Fibroblast of skin of left quadriceps (primary cell): ENCODE results near the gene MGA.
"Not testable (repeated sequence)": the region's sequence is repeated elsewhere in the genome, so short reads cannot be mapped to it uniquely, and the experiment has no call there.

ENCODE experiments used
- DNase-seq, 2 experiments: peaks; one replicate each; pipeline ENCODE4 v3.0.0-alpha.2; 2013; ENCODE audit warnings: low read depth in 2 of 2

Gene MGA

DNA sequence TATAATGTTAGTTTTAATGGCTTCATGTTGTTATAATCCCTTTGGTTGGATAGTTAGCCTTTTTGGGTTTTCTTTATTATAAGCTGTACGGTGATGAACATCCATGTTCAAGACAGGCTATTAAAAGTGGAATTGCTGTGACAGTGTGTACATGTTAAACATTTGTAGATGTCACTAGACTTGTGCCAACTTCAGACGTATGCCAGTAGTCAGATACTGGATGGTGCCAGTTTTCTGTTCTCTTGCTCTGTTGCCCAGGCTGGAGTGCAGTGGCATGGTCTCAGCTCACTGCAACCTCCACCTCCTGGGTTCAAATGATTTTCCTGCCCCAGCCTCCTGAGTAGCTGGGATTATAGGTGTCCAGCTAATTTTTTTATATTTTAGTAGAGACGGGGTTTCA is 54.1 kb downstream of the MGA start:
- no peak for DNase-seq

DNA sequence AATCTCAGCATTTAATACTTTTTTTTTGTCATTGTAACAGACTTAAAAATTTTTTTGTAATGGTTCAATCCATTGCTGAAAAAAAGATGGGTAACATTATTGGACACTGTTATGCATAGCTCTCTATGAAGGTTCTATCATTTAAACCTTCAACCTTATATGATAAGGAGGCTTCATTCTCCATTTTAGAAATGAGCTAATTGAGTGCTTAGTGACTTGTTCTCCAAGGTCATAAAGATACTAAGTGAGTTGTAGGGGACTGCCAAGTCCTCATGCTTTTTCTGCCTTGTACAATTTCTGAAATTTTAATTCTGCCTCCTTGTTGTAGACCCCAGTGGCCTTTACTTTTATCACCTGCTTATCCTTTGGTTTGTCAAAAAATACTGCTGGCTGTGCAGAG is 56.7 kb downstream of the MGA start:
- DNase-seq = no peak

DNA sequence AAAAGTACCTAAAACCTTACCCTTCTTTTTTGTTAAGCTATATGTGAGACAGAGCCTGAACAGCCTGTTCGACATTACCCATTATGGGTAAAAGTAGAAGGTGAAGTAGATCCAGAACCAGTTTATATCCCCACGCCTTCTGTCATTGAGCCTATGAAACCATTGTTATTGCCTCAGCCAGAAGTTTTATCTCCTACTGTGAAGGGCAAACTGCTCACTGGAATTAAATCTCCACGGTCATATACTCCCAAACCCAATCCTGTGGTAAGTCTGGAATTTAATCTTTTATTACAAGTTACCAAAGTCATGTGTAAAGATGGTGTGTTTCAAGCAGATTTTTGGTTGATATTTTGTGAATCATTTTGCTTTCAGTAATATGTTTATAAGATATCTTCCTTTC is 66.9 kb downstream of the MGA start:
- DNase-seq = peak in 1 of 2 experiments; percentile 17

DNA sequence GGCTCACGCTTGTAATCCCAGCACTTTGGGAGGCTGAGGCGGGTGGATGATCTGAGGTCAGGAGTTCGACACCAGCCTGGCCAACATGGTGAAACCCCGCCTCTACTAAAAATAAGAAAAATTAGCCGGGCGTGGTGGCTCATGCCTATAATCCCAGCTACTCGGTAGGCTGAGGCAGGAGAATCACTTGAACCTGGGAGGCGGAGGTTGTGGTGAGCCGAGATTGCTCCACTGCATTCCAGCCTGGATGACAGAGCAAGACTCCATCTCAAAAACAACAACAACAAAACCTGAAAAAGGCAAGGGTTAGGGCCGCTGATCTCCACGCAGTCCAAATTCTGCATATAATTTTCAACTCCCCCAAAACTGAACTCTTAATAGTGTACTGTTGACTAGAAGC is 67.9 kb downstream of the MGA start:
- DNase-seq = not testable (repeated sequence)

DNA sequence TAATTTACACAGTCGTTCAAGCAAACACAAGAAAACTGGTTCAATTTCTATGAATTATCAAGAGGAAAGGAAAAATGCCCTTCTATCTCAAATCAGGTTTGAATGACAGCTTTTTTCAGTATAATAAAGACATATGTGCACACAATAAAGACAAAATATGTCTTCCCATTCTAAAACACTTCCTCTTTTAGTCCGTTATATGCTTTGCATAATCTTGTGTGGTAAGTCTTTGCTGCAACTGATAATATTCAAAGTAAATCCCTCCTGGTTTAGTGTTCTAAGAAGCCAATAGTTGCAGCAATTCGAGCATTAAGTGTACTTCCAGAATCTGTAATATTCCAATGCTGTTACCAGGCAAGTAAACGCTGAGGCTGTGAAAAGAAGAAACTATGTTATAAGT is 70.3 kb downstream of the MGA start:
- no peak for DNase-seq

DNA sequence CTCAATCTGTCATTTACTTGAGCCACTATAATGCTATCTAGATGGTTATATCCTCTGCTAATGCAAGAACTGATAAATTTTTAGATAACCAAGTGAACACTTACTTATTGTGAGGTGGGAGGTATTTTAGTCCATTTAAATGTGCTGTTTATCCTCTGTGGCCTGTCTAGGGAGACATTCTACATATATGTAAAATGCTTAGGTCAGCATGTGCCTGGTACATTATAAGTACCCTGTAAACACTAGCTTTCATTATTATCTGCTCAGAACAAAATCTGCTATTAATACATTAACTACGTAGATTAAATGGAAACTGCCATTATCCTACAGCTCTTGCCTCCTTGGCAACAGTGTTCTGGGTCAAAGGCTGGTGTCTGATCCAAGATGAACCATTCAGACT is 72.3 kb downstream of the MGA start:
- no peak for DNase-seq

DNA sequence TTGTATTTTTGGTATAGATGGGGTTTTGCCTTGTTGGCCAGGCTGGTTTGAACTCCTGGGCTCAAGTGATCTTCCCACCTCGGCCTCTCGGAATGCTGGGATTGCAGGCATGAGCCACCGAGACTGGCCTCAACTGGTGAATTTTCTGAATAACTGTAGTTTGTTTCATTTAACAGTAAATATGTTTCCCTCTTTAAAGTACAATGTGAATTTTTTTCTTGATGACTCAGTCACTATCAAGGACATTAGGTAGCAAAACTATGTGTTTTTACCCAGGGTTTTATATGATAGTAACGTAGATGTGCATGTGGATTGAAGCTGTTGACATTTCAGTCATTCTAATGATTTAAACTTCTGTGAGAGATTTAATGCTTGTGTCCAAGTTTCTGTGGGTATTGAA is 73.9 kb downstream of the MGA start:
- no peak for DNase-seq

DNA sequence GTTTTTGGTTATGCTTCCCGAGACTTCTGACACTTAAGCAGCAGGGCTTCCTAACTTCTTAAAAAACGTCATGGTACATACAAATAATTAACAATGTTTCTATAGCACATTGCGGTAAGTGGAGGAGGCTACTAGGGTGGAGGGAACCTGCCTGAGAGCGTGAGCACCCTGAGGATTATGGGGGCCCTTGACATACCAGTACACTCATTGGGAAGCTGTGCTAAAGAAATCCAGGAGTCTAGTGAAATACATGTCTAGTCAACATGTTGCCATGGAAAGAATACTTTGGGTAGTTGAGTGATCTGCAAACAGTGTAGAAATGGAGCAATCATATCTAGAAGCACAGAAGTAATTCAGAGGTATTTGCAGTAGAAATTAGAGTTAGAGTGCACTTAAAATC is 74.8 kb downstream of the MGA start:
- DNase-seq = no peak

DNA sequence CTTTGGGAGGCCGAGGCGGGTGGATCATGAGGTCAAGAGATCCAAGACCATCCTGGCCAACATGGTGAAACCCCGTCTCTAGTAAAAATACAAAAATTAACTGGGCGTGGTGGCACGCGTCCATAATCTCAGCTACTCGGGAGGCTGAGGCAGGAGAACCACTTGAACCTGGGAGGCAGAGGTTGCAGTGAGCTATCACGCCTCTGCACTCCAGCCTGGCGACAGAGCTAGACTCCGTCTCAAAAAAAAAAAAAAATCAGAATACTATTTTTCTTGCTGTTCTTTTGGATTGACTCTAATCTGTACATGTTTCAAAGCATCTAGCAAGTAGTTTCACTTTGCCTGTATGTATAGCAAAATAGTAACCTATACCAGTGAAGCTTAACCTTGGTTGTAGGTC is 75.3 kb downstream of the MGA start:
- DNase-seq = not testable (repeated sequence)

DNA sequence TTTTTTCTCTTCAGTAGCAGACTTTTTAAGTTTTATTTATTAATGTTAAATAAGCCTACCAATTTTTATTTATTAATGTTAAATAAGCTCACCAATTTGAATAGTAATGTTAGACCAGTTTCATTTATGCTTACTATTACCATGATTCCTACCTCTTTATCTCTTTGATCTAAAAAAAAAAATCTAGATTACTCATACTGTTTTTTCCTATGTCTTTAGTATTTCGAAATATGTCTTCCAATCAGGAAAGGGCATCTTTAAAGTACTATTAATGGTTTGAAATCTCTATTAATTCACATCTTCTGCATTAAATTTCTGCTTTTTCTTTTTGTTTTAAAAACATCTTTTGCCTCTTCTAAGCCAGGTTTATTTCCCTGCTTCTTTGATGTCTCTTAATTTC is 86.6 kb downstream of the MGA start:
- DNase-seq = peak in 1 of 2 experiments; percentile 3

DNA sequence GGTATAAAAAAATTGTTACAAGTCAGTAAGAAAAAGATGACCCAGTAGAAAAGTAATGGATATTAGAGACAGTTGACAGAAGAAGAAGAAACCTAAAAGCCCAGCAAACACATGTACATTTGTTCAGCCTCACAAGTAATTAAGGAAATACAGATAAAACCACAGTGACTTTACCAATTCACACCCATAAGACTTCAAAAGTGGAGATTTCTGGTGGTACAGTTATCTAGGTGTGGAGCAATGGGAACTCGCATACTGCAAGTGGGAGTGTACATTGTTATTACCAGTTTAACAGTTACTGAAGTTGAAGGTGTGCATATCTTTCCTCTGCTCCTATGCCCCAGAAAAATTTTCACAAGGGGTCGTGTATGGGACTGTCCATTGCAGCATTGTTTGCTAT is 96.0 kb downstream of the MGA start:
- DNase-seq = no peak

DNA sequence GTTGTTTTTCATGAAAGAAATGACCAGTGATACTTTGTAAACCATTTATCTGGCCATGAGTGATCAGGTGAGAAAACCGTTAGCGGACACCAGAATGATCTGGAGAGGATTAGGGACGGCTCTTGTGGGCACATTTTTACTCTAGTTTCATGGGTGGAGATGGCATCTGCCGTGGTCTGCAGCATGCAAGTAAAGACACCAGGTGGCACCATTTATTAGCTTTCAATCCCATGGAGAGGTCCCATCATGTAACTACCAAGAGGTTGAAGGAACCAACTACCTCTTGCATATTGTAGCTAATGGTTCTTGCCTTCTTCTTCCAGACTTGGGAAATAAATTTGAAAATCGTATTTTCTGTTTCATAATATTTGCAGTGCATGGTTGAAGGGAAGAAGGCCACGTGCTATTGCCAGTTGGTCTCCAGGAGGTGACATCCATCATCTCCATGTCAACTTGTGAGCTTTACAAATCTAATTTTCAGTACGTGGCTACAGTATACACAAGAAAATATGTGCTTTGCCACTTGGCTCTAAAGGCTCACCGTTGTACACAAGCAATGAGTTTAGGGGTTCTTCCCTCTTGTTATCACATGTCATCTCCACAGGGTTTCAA is 112.6 kb downstream of the MGA start:
- peak in 1 of 2 experiments; percentile 49 for DNase-seq

DNA sequence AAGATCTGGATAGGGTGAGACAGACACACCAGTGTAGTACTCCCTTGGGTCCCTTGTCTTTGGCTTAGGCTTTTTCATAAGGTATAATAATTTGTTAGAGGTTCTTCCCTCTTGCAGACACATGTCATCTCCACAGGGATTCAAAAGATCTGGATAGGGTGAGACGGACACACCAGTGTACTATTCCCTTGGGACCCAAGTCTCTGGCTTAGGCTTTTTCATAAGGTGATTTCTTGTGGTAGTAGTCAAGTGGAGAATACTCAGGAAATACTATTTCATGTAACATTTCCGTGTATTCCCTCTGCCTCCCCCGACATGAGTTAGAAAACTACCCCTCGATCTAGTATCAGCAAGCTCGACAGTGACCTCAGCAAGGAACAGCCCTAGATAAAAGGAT is 113.1 kb downstream of the MGA start:
- DNase-seq = no peak

DNA sequence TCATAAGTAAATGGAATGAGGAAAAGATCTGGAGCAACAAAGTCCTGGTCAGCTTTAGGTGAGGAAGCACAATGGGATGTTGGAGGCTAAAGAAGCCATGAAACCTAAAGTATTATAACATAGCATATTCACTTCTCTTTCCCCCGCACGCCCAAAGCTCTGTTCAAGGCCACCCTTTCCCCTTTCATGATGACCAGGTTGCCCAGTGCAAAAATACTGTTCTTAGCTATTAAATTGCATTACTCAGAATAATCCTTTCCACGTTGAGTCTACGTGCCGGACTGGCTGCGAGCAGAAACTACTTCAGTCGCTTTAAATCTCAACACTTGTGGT is 113.5 kb downstream of the MGA start:
- no peak for DNase-seq

DNA sequence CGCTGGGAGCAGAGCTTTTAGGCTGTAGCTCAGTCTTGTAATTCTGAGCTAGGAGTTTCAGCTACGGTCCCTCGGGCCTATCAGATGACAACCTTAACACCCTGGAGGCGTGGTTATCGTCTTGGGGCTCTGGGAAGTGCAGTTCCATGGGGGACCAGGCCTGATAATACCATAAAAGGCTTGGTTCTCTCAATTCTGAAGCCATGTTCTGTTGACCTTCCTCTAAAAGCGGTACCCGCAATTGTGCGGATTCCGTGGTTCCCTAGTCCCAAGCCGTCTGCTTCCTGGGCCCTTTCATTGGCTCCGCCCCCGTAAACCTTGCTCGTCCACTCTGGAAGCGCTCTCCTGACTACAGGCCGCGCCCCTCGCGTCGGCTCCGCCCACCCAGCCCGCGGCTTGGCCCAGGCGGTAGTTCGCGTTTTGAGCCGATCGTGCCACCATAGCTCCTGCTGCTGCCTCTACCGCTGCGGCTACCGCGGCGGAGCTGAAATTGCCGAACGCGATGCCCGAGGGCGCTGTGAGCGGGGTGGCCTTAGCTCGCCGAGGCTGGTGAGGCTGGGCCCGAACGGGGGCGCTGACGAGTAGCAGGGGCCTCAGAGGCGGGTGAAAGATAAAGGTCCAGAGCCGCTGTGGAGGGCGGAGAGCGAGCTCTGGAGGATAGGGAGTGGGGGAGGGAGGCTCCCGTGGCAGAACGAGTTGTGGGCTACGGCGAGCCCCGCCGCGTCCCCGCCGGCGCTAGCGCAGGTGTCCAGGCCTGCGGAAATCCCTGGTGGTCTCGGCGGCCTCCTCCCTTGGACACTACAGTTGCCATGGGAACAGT is 114.1 kb downstream of the MGA start, which contains the start of gene MAPKBP1:
MAPKBP1 (plus strand) TSS at position 423 of the 820 bp plus-strand sequence. CDS start 792 bp downstream, outside the sequence.
- DNase-seq = peak; percentile 96 to 97

DNA sequence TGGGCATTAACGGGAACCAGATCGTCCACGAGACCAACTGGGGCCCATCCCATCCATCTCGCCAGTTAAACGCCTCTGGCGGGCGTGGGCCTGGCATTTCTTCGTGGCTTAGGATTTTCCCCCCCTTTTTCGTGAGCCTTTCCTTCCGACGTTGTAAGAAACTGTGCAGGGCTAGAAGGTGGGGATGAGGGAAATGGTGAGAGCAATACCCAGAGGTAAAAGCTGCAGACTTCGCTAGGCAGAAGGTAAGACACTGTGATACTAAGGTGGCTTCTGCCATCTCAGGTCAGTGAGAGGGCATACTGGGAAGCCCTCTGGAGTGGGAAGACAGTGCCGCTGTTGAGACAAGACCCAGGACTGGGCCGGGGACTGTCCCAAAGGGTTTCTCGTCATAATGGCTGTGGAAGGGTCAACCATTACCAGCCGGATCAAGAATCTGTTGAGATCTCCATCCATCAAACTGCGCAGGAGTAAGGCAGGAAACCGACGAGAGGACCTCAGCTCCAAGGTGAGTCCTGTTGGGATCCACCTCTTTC is 114.7 kb downstream of the MGA start:
- DNase-seq = no peak

DNA sequence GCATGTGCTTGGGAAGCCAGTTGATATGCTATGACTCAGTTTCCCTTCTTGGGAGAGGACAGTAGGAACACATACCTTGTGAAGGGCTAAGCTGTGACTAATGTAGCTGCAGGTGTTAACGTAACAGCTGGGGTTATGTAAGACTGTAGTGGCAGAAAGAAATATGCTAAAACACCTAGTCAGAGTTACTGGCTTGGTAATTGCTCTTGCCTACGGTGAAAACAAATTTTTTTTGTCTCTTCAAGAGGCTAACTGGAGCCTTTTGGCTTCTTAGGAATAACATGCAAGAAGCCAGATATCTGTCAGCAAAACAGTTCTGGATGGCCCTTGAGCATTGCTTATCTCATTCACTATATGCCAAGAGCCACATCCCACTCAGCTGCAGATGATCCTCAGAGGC is 115.4 kb downstream of the MGA start:
- DNase-seq = no peak

DNA sequence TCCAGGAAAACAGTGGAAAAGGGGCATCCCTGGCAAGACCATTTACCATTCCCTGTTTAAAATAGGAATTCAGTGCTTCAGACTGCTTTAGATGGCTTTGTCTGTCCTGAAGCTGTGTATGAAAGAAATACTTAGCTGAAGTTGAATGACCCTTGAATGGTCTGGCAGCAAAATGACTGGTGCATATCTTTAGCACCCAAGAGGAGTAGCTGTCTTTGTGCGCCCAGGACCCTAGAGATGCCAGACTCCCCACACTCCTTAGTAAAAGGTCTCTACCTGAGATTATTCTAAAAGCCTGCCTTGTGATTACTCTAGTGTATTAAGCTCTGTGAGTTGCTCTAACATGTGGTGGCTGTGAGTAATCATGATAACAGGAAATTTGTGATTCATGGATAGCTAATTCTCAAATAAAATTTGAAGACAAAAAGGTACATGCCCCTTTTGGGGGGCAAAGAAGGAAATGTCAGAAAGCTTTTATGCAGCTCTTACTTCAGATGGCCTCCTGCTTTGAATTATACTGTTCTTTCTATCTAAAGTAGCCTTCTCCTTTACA is 117.3 kb downstream of the MGA start:
- DNase-seq = no peak

DNA sequence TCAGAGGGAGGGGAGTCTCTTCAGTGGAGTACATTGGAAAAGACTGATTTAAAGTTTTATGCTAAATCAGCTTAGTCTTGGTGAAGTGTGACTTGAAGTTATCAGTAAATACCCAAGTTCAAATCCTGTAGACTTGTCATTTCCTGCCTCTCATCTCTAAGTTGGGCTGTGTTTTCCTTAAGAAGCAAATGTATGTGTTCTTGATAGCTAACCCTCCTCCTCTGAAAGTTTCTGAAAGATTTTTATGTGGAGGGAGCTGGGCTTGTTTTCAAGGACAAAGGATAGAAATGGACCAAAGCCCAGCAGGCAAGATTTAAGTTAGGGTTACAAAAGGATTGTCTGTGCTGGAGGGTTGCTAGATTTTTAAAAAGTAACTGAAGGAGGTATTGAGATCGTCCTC is 118.3 kb downstream of the MGA start:
- no peak for DNase-seq

DNA sequence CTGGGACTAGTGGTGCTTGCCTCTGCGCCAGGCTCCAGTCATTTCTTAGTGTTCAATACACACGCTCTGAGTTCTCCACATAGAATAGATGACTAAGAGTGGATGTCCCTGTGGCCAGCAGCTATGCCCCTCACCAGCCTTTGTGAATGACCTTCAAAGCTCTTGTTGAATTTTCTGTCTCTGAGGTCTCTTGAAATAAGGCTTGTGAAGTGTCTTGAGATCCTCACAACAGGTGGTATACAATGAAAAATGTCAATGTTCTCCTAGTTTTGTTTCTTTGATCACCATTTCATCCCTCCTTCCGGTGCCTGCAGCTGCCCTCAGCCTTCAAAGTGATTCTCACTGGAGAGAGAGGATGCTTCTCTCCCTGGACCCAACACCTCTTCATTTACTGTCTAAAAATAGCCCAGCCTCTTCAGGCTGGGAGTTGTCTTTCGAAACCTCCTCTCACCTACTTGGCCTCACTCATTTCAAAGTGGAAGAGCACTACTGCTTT is 119.5 kb downstream of the MGA start:
- DNase-seq = no peak

DNA sequence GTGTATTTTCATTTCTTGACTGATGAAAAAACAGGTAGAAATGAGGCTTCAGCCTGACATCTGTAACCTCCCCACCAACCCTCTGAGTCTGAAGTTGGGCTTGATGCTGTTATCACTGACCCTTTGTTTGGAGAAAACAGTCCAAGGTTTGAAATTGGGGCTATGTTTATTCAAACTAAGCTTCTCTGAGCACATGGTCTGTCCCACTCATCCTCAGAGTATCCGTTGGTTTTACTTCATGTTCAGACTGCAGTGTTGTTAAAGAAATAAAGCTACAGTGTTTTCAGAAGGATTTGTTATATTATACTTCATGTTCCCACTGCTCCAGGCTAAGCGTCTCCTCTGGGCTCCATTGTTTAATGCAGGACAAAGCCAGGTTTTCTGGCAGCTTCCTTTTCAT is 120.1 kb downstream of the MGA start:
- DNase-seq = no peak

DNA sequence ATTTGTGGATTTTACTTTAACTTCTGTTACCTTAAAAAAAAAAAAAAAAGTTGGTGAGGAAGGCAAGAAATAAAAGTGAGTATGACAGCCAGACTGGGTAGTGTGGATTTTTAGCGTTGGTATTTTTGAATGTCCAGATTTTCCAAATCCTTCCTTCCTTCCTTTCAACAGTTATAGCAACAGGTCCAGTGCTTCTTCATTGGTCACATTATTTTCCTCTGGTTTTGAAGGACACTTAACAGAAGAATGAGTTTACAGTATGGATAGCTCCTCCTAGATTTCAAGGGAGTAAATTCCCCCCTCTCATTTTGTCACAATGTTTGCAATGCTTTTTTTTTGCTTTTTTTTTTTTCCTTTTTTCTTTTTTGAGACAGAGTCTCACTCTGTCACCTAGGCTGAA is 120.5 kb downstream of the MGA start:
- no peak for DNase-seq
